WTC11 (cell line): ENCODE results near the gene MIPOL1.

ENCODE experiments used
- ATF2 ChIP-seq: sonication (generic); formaldehyde crosslinking; IDR thresholded peaks from 2 replicates; pipeline ENCODE4 v1.8.1; 2022; ENCODE audit warnings: low read depth, missing genetic modification reagents, borderline replicate concordance
- CTCF ChIP-seq: fragments of 200-600 bp; IDR thresholded peaks from 2 replicates; pipeline ENCODE4 v1.8.0; 2022; ENCODE audit warnings: antibody characterized with exemption
- HMGA2 ChIP-seq: fragments of 250-450 bp; sonication (Bioruptor Pico); IDR thresholded peaks from 2 replicates; pipeline ENCODE4 v1.4.0; 2021; ENCODE audit warnings: mild to moderate bottlenecking, moderate library complexity
- MAX ChIP-seq: sonication (generic); formaldehyde crosslinking; IDR thresholded peaks from 2 replicates; pipeline ENCODE4 v1.8.0; 2022; ENCODE audit warnings: mild to moderate bottlenecking, missing genetic modification reagents
- MXD4 ChIP-seq: fragments of 250-450 bp; sonication (Bioruptor Pico); IDR thresholded peaks from 2 replicates; pipeline ENCODE4 v1.8.0; 2021; ENCODE audit warnings: mild to moderate bottlenecking, moderate library complexity, borderline replicate concordance
- PRRX2 ChIP-seq: fragments of 250-450 bp; sonication (Bioruptor Pico); IDR thresholded peaks from 2 replicates; pipeline ENCODE4 v1.8.0; 2021; ENCODE audit warnings: mild to moderate bottlenecking
- SMAD3 ChIP-seq: sonication (generic); formaldehyde crosslinking; IDR thresholded peaks from 2 replicates; pipeline ENCODE4 v1.8.0; 2022; ENCODE audit warnings: missing genetic modification reagents, mild to moderate bottlenecking, borderline replicate concordance
- SP1 ChIP-seq: sonication (generic); formaldehyde crosslinking; conservative IDR thresholded peaks from 2 replicates; pipeline ENCODE4 v1.8.1; 2022; ENCODE audit warnings: missing genetic modification reagents
- TEAD4 ChIP-seq: sonication (generic); formaldehyde crosslinking; IDR thresholded peaks from 2 replicates; pipeline ENCODE4 v1.8.0; 2022; ENCODE audit warnings: mild to moderate bottlenecking, missing genetic modification reagents
- ZBTB21 ChIP-seq: sonication (generic); formaldehyde crosslinking; IDR thresholded peaks from 2 replicates; pipeline ENCODE4 v1.8.1; 2023; ENCODE audit warnings: mild to moderate bottlenecking, missing genetic modification reagents, borderline replicate concordance
- ZNF121 ChIP-seq: sonication (generic); formaldehyde crosslinking; IDR thresholded peaks from 2 replicates; pipeline ENCODE4 v1.8.0; 2023; ENCODE audit warnings: missing genetic modification reagents
- ZNF263 ChIP-seq: sonication (generic); formaldehyde crosslinking; IDR thresholded peaks from 2 replicates; pipeline ENCODE4 v1.8.1; 2022; ENCODE audit warnings: low read depth, mild to moderate bottlenecking, moderate library complexity, missing genetic modification reagents
- ZNF423 ChIP-seq: fragments of 250-450 bp; sonication (Bioruptor Pico); IDR thresholded peaks from 2 replicates; pipeline ENCODE4 v2.1.2; 2022; ENCODE audit warnings: mild to moderate bottlenecking, moderate library complexity
- TF ChIP-seq, protein P1 (sequence below): sonication (generic); formaldehyde crosslinking; IDR thresholded peaks from 2 replicates; pipeline ENCODE4 v1.8.1; 2023; ENCODE audit warnings: mild to moderate bottlenecking, moderate library complexity, missing genetic modification reagents

- TF ChIP-seq ZBTB21, result no peak
- no peak for TF ChIP-seq HMGA2 (CRISPR knock-in tag)
- TF ChIP-seq ATF2 (CRISPR knock-in tag), result no peak
- no peak for TF ChIP-seq CTCF
- TF ChIP-seq MAX (CRISPR knock-in tag), result no peak
- no peak for TF ChIP-seq MXD4 (CRISPR knock-in tag)
- no peak for TF ChIP-seq SMAD3
- TF ChIP-seq SP1, result no peak
- no peak for TF ChIP-seq PRRX2
- no peak for TF ChIP-seq ZNF263
- no peak for TF ChIP-seq ZNF423
- TF ChIP-seq, protein P1, sequence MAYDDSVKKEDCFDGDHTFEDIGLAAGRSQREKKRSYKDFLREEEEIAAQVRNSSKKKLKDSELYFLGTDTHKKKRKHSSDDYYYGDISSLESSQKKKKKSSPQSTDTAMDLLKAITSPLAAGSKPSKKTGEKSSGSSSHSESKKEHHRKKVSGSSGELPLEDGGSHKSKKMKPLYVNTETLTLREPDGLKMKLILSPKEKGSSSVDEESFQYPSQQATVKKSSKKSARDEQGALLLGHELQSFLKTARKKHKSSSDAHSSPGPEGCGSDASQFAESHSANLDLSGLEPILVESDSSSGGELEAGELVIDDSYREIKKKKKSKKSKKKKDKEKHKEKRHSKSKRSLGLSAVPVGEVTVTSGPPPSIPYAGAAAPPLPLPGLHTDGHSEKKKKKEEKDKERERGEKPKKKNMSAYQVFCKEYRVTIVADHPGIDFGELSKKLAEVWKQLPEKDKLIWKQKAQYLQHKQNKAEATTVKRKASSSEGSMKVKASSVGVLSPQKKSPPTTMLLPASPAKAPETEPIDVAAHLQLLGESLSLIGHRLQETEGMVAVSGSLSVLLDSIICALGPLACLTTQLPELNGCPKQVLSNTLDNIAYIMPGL (CRISPR knock-in tag), result no peak
- TF ChIP-seq ZNF121 (CRISPR knock-in tag), result no peak
- TF ChIP-seq TEAD4 (CRISPR knock-in tag), result no peak
Observed at GRCh38 chr14:37401093-37401492, 203.4 kb downstream of the MIPOL1 start.
